Esophagus squamous epithelium (tissue), 4 donors: ENCODE results near the gene KCND1.

Experiments used
- POLR2A ChIP-seq, 4 donors: fragments of 450-650 bp; IDR thresholded peaks; one replicate each; pipeline ENCODE4 v1.6.1; 2017; ENCODE audit warnings: antibody characterized with exemption in 4 of 4, mild to moderate bottlenecking in 4 of 4, moderate library complexity in 3 of 4
- TF ChIP-seq, protein P1 (sequence below), 6 experiments: fragments of 450-650 bp in 4 of 6; fragments of 200-600 bp in 2 of 6; sonication (generic) in 2 of 6; IDR thresholded peaks; one replicate each; pipeline ENCODE4 v1.5.1; 2016 to 2019; ENCODE audit warnings: antibody characterized with exemption in 6 of 6, mild to moderate bottlenecking in 4 of 6, moderate library complexity in 4 of 6

- TF ChIP-seq, protein P1, sequence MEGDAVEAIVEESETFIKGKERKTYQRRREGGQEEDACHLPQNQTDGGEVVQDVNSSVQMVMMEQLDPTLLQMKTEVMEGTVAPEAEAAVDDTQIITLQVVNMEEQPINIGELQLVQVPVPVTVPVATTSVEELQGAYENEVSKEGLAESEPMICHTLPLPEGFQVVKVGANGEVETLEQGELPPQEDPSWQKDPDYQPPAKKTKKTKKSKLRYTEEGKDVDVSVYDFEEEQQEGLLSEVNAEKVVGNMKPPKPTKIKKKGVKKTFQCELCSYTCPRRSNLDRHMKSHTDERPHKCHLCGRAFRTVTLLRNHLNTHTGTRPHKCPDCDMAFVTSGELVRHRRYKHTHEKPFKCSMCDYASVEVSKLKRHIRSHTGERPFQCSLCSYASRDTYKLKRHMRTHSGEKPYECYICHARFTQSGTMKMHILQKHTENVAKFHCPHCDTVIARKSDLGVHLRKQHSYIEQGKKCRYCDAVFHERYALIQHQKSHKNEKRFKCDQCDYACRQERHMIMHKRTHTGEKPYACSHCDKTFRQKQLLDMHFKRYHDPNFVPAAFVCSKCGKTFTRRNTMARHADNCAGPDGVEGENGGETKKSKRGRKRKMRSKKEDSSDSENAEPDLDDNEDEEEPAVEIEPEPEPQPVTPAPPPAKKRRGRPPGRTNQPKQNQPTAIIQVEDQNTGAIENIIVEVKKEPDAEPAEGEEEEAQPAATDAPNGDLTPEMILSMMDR (IDR thresholded peaks at IDR 0.05) = no peak
- no peak for TF ChIP-seq POLR2A (IDR thresholded peaks at IDR 0.05)
Observed at GRCh38 chrX:48992341-48992740, 20.7 kb upstream of the KCND1 start.
